Cardiac fibroblast (primary cell): ENCODE measurements around the gene TLR5.
A peak's percentile ranks its signal among the peaks of the same experiment; 100 is the strongest.

Source experiments
- DNase-seq, 2 donors: peaks; one replicate each; pipeline versions ENCODE4 v3.0.0 to v3.0.0-alpha.2; 2010; ENCODE audit warnings: low read depth in 2 of 2
- H3K4me3 ChIP-seq, 2 donors: replicated peaks in 1 of 2; 1 replicate in 1 of 2; 2 replicates in 1 of 2; pipeline ENCODE4 v1.5.1; 2011; ENCODE audit warnings: low read depth in 2 of 2, low read length in 2 of 2, mild to moderate bottlenecking in 2 of 2, moderate library complexity in 1 of 2
- CTCF ChIP-seq: IDR thresholded peaks from one replicate; pipeline ENCODE4 v1.5.1; 2011; ENCODE audit warnings: low read depth, mild to moderate bottlenecking, low read length, inconsistent platforms

TLR5 gene

GRCh38 chr1:223183268-223183862 is 40.3 kb upstream of the TLR5 start:
- no peak for TF ChIP-seq CTCF
- H3K4me3 ChIP-seq, result no peak overlapping the region
- DNase-seq, result no peak

GRCh38 chr1:223180731-223181321 is 37.8 kb upstream of the TLR5 start:
- no peak for TF ChIP-seq CTCF
- no peak overlapping the region for H3K4me3 ChIP-seq
- DNase-seq, result peak in 1 of 2 donors; percentile 37

- no peak for TF ChIP-seq CTCF
- H3K4me3 ChIP-seq, result no peak overlapping the region
- DNase-seq, result no peak
Measured at GRCh38 chr1:223179786-223180185, 36.7 kb upstream of the TLR5 start.

- no peak overlapping the region for H3K4me3 ChIP-seq
- no peak for DNase-seq
- TF ChIP-seq CTCF, result no peak
Measured at GRCh38 chr1:223179280-223179679, 36.2 kb upstream of the TLR5 start.

- DNase-seq, result no peak
- TF ChIP-seq CTCF, result no peak
- no peak overlapping the region for H3K4me3 ChIP-seq
Measured at GRCh38 chr1:223177681-223178080, 34.6 kb upstream of the TLR5 start.

GRCh38 chr1:223176437-223176836 is 33.4 kb upstream of the TLR5 start:
- no peak overlapping the region for H3K4me3 ChIP-seq
- DNase-seq, result no peak
- TF ChIP-seq CTCF, result no peak

GRCh38 chr1:223175633-223176032 is 32.6 kb upstream of the TLR5 start:
- no peak for TF ChIP-seq CTCF
- no peak for DNase-seq
- H3K4me3 ChIP-seq, result no peak overlapping the region
